HG03354 (cell line): ENCODE measurements around the gene RUFY2.
"Not testable (repeated sequence)": the region's sequence is repeated elsewhere in the genome, so short reads cannot be mapped to it uniquely, and the experiment has no call there.

Experiments
- ATAC-seq: cut with Tn5 transposase; IDR thresholded peaks from one replicate; pipeline ENCODE4 v1.9.1; 2021; ENCODE audit warnings: mild to moderate bottlenecking; ENCODE audit not compliant: unreplicated experiment, poor library complexity, severe bottlenecking

RUFY2 gene

GRCh38 chr10:68406815-68407548 lies at the start of gene RUFY2:
TSS of gene RUFY2 (minus strand) at chr10:68407277. CDS start at chr10:68407189, 88 bp downstream.
- peak; percentile 95 for ATAC-seq

GRCh38 chr10:68449698-68450097 lies 42.6 kb upstream of the RUFY2 start:
- ATAC-seq: not testable (repeated sequence)

- no peak for ATAC-seq
Measured at GRCh38 chr10:68446179-68446578, 39.1 kb upstream of the RUFY2 start.

GRCh38 chr10:68442971-68443370 lies 35.9 kb upstream of the RUFY2 start:
- no peak for ATAC-seq

- no peak for ATAC-seq
Measured at GRCh38 chr10:68440898-68441297, 33.8 kb upstream of the RUFY2 start.

GRCh38 chr10:68435803-68436202 lies 28.7 kb upstream of the RUFY2 start:
- ATAC-seq: no peak

GRCh38 chr10:68434657-68435056 lies 27.6 kb upstream of the RUFY2 start:
- no peak for ATAC-seq

- no peak for ATAC-seq
Measured at GRCh38 chr10:68428396-68429104, 21.5 kb upstream of the RUFY2 start.

- ATAC-seq: no peak
Measured at GRCh38 chr10:68424454-68425014, 17.5 kb upstream of the RUFY2 start.

- ATAC-seq: no peak
Measured at GRCh38 chr10:68423522-68423921, 16.4 kb upstream of the RUFY2 start.

- no peak for ATAC-seq
Measured at GRCh38 chr10:68419376-68419775, 12.3 kb upstream of the RUFY2 start.

- no peak for ATAC-seq
Measured at GRCh38 chr10:68408898-68409518, 1.9 kb upstream of the RUFY2 start.

- ATAC-seq: peak; percentile 56
Measured at GRCh38 chr10:68406111-68406814, 814 bp downstream of the RUFY2 start.

- ATAC-seq: no peak
Measured at GRCh38 chr10:68403701-68404100, 3.4 kb downstream of the RUFY2 start.

GRCh38 chr10:68402276-68402675 lies 4.8 kb downstream of the RUFY2 start:
- no peak for ATAC-seq

- no peak for ATAC-seq
Measured at GRCh38 chr10:68397005-68397404, 10.1 kb downstream of the RUFY2 start.

GRCh38 chr10:68385740-68386139 lies 21.3 kb downstream of the RUFY2 start:
- no peak for ATAC-seq

GRCh38 chr10:68371604-68372003 lies 35.5 kb downstream of the RUFY2 start:
- no peak for ATAC-seq

- ATAC-seq: no peak
Measured at GRCh38 chr10:68367121-68367520, 40.0 kb downstream of the RUFY2 start.

GRCh38 chr10:68366600-68366999 lies 40.5 kb downstream of the RUFY2 start:
- no peak for ATAC-seq
